CD4-positive, alpha-beta T cell treated with Interleukin-6 at 100 ng/mL for 8 hours (primary cell): ENCODE results near the gene CCNL1.
"Not testable (repeated sequence)": the region's sequence is repeated elsewhere in the genome, so short reads cannot be mapped to it uniquely, and the experiment has no call there.

Source experiments
- DNase-seq: peaks from one replicate; pipeline ENCODE4 v3.0.0-alpha.2; 2020; ENCODE audit warnings: mixed read lengths, low spot score

The CCNL1 gene

GRCh38 chr3:157103280-157103679 lies 56.7 kb downstream of the CCNL1 start:
- DNase-seq: no peak

- DNase-seq: not testable (repeated sequence)
Observed at GRCh38 chr3:157102595-157102994, 57.4 kb downstream of the CCNL1 start.

GRCh38 chr3:157102098-157102497 lies 57.8 kb downstream of the CCNL1 start:
- no peak for DNase-seq

GRCh38 chr3:157101486-157101885 lies 58.5 kb downstream of the CCNL1 start:
- DNase-seq: no peak

- DNase-seq: no peak
Observed at GRCh38 chr3:157100608-157101396, 59.1 kb downstream of the CCNL1 start.

- DNase-seq: no peak
Observed at GRCh38 chr3:157100096-157100477, 59.9 kb downstream of the CCNL1 start.

GRCh38 chr3:157099326-157100095 lies 60.4 kb downstream of the CCNL1 start:
- DNase-seq: no peak

- DNase-seq: no peak
Observed at GRCh38 chr3:157098823-157099185, 61.1 kb downstream of the CCNL1 start.

- DNase-seq: no peak
Observed at GRCh38 chr3:157098121-157098822, 61.7 kb downstream of the CCNL1 start.
